ENCODE results near the gene CDC25A.
A peak's percentile ranks its signal among the peaks of the same experiment; 100 is the strongest.

Gene CDC25A

DNA sequence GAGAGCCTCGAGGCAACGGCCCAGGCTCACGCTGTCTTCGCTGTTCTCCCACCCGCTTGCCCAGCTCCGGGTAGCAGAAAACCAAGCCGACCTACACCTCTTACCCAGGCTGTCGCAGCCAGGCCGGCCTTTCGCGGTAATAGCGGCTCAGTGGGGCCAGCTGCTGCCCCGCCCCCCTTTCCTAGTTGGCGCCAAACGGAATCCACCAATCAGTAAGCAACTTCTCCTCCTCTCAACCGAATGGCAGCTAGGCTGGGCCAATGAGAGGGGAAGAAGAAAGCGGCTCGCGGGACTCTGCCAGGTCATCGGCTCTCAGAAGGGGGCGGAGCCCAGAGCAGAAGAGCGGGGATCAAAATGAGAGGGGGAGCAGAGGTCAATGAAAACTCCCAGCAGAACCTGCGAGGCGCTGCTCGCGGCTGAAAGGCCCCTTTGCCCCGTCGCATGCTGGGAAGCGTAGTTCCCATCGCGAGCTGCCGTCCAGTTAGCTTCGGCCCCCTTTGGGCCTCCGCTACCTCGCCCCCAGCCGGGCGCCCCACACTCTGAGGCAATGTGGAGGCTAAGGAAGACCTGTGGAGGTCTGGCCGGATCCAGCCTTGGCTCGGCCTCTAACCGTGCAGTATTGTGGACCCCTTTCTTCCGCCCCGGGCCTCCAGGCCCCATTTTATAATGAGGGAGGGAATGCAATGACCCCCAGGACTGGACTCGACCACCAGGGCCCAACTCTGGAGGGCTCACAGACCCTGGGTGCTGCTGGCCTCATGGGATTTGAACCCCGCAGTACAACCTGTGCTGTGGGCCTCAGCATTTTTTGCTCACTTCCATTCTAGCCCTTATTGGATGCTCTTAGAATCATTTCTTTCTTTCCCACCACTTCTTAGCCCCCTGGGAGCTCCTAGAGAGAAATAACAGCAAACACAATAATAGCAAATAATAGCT lies at the start of gene CDC25A:
TSS of gene CDC25A (minus strand) at position 152 of the 936 bp plus-strand sequence. CDS start 470 bp downstream, outside the sequence.
- DNase-seq (ENCODE audit: low read depth): peak; percentile 98
- in situ Hi-C loops (cut with HindIII; ENCODE audit: low sequenced_read_pairs): no loop called here
- TF ChIP-seq, protein P1, sequence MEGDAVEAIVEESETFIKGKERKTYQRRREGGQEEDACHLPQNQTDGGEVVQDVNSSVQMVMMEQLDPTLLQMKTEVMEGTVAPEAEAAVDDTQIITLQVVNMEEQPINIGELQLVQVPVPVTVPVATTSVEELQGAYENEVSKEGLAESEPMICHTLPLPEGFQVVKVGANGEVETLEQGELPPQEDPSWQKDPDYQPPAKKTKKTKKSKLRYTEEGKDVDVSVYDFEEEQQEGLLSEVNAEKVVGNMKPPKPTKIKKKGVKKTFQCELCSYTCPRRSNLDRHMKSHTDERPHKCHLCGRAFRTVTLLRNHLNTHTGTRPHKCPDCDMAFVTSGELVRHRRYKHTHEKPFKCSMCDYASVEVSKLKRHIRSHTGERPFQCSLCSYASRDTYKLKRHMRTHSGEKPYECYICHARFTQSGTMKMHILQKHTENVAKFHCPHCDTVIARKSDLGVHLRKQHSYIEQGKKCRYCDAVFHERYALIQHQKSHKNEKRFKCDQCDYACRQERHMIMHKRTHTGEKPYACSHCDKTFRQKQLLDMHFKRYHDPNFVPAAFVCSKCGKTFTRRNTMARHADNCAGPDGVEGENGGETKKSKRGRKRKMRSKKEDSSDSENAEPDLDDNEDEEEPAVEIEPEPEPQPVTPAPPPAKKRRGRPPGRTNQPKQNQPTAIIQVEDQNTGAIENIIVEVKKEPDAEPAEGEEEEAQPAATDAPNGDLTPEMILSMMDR (IDR thresholded peaks at IDR 0.05; ENCODE audit: low read depth, low read length, missing control alignments): no peak
- H3K4me3 ChIP-seq (ENCODE audit: low read depth, low read length): peak within 1 kb of the TSS; percentile 79

GRCh38 chr3:48236531-48236930 lies 48.3 kb upstream of the CDC25A start:
- in situ Hi-C loops (cut with HindIII; ENCODE audit: low sequenced_read_pairs): no loop called here
- TF ChIP-seq, protein P1 (IDR thresholded peaks at IDR 0.05; ENCODE audit: low read depth, low read length, missing control alignments): no peak
- no peak for DNase-seq (ENCODE audit: low read depth)
- H3K4me3 ChIP-seq (ENCODE audit: low read depth, low read length): no peak overlapping the region

DNA sequence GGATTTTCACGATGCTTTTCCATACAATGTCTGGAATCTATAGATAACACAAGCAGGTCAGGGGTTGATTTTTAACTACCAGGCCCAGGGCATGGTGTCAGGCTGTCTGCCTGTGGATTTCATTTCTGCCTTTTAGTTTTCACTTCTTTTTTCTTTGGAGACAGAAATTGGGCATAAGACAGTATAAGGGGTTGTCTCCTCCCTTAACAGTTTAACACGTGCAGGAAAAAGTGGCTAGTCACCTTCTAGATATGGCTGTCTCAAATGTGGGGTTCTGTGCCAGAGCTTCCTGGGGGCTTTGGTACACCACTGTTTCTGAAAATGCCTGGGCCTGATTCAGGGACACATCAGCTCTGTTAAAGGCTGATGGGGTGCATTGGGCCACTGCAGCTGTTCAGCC lies 45.3 kb upstream of the CDC25A start:
- TF ChIP-seq, protein P1 (IDR thresholded peaks at IDR 0.05; ENCODE audit: low read depth, low read length, missing control alignments): no peak
- in situ Hi-C loops (cut with HindIII; ENCODE audit: low sequenced_read_pairs): no loop called here
- no peak for DNase-seq (ENCODE audit: low read depth)
- no peak overlapping the region for H3K4me3 ChIP-seq (ENCODE audit: low read depth, low read length)

DNA sequence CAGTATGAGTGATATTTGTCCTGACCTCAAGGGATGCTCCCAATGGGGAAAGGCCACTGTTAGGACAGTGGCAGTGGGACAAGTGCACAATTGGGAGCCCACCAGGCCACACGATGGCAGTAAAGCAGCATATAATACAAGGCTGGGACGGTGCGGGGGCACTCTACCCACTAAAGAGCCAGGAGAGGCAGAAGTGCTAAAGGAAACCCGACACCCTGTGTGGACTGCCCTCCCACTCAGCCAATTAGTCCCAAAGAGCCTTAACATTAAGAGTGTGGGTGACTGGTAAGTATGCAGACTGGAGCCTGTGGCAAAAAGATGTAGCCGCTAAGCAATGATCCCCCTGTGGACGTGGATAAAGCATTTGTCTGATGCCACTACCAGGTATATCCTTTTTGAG lies 44.5 kb upstream of the CDC25A start:
- in situ Hi-C loops (cut with HindIII; ENCODE audit: low sequenced_read_pairs): no loop called here
- H3K4me3 ChIP-seq (ENCODE audit: low read depth, low read length): no peak overlapping the region
- TF ChIP-seq, protein P1 (IDR thresholded peaks at IDR 0.05; ENCODE audit: low read depth, low read length, missing control alignments): peak; percentile 60
- DNase-seq (ENCODE audit: low read depth): peak; percentile 18

GRCh38 chr3:48232232-48232631 lies 44.0 kb upstream of the CDC25A start:
- in situ Hi-C loops (cut with HindIII; ENCODE audit: low sequenced_read_pairs): no loop called here
- no peak overlapping the region for H3K4me3 ChIP-seq (ENCODE audit: low read depth, low read length)
- TF ChIP-seq, protein P1 (IDR thresholded peaks at IDR 0.05; ENCODE audit: low read depth, low read length, missing control alignments): no peak
- no peak for DNase-seq (ENCODE audit: low read depth)

DNA sequence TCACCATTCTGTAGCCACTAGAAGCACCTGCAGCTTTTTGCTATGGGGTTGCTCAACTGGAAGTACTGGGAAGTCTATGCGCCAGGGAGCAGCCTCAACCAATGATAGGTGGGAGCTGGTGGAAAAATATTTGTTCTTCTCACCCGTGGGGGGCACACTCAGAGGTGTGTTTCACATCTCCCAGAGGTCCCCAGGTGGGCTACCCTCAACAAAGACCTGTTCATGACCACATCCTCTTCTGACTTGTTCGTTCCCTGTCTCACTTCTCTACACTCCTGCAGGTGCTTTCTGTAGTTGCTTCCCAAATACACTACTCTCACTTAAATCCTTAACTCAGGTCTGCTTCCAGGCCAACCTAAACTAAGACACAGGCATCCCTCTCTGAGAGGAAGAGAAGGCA lies 38.7 kb upstream of the CDC25A start:
- DNase-seq (ENCODE audit: low read depth): no peak
- in situ Hi-C loops (cut with HindIII; ENCODE audit: low sequenced_read_pairs): no loop called here

More for the DNA sequence above, 38.7 kb upstream of the CDC25A start:
- TF ChIP-seq, protein P1 (IDR thresholded peaks at IDR 0.05; ENCODE audit: low read depth, low read length, missing control alignments): no peak
- H3K4me3 ChIP-seq (ENCODE audit: low read depth, low read length): no peak overlapping the region
